HG02610 (cell line): ENCODE measurements around the gene CYCS.
"Not testable (repeated sequence)": the region's sequence is repeated elsewhere in the genome, so short reads cannot be mapped to it uniquely, and the experiment has no call there.

Source experiments
- ATAC-seq: cut with Tn5 transposase; IDR thresholded peaks from one replicate; pipeline ENCODE4 v1.9.1; 2021; ENCODE audit warnings: mild to moderate bottlenecking, moderate library complexity; ENCODE audit not compliant: unreplicated experiment

Gene CYCS

GRCh38 chr7:25125137-25125946 lies at the start of gene CYCS:
Gene CYCS, minus strand, starts transcription at chr7:25125260. Its CDS starts 1,141 bp downstream, at chr7:25124119.
- ATAC-seq = peak; percentile 95

- ATAC-seq = no peak
These were observed 48.1 kb upstream of the CYCS start for GRCh38 chr7:25173184-25173583.

- no peak for ATAC-seq
These were observed 46.5 kb upstream of the CYCS start for GRCh38 chr7:25171516-25171915.

GRCh38 chr7:25171071-25171470 lies 46.0 kb upstream of the CYCS start:
- ATAC-seq = no peak

- no peak for ATAC-seq
These were observed 44.6 kb upstream of the CYCS start for GRCh38 chr7:25169683-25170082.

GRCh38 chr7:25168145-25168544 lies 43.1 kb upstream of the CYCS start:
- ATAC-seq = no peak

- ATAC-seq = no peak
These were observed 42.3 kb upstream of the CYCS start for GRCh38 chr7:25167262-25167843.

- ATAC-seq = not testable (repeated sequence)
These were observed 35.0 kb upstream of the CYCS start for GRCh38 chr7:25159983-25160596.

GRCh38 chr7:25158966-25159365 lies 33.9 kb upstream of the CYCS start:
- ATAC-seq = no peak

- no peak for ATAC-seq
These were observed 26.7 kb upstream of the CYCS start for GRCh38 chr7:25151773-25152172.

GRCh38 chr7:25149836-25150235 lies 24.8 kb upstream of the CYCS start:
- ATAC-seq = no peak

GRCh38 chr7:25148772-25149575 lies 23.9 kb upstream of the CYCS start:
- ATAC-seq = no peak

GRCh38 chr7:25143763-25144162 lies 18.7 kb upstream of the CYCS start:
- no peak for ATAC-seq

- no peak for ATAC-seq
These were observed 14.5 kb upstream of the CYCS start for GRCh38 chr7:25139536-25139935.

GRCh38 chr7:25134358-25135010 lies 9.4 kb upstream of the CYCS start:
- no peak for ATAC-seq

GRCh38 chr7:25132430-25132829 lies 7.4 kb upstream of the CYCS start:
- no peak for ATAC-seq

GRCh38 chr7:25126751-25127150 lies 1.7 kb upstream of the CYCS start:
- no peak for ATAC-seq

GRCh38 chr7:25124465-25125136 lies 459 bp downstream of the CYCS start:
- no peak for ATAC-seq

- no peak for ATAC-seq
These were observed 2.7 kb downstream of the CYCS start for GRCh38 chr7:25122373-25122772.

- no peak for ATAC-seq
These were observed 3.5 kb downstream of the CYCS start for GRCh38 chr7:25121599-25121998.
